ENCODE data around the gene MAP3K15. TPM values are rescaled to one million over a fixed set of nuclear protein-coding genes. Genes with fewer than 3 reads are reported as not detected.

MAP3K15 gene
- total and polyA plus RNA-seq, 5 donors from 2014 or later, result not detected

GRCh38 chrX:19545651-19546050 lies 30.3 kb upstream of the MAP3K15 start:
- no peak for ATAC-seq (ENCODE audit: low read depth in 2 of 2)
- Mint-ChIP-seq H3K36me3 (peaks cover 26% of the 10 kb centered on the region), H3K9me3 (peaks cover 0 to 6% (median 0%) of the 10 kb centered on the region in 7 donors), H3K4me1 (peaks cover 0 to 10% (median 2%) of the 10 kb centered on the region in 4 donors), H3K4me3 (no peak overlapping the region), H3K27ac (no peak overlapping the region), H3K27me3 (peaks cover 4% of the 10 kb centered on the region)
- H3K4me1 ChIP-seq (ENCODE audit: control insufficient read depth, insufficient read depth, low read length, poor library complexity, severe bottlenecking), result no peaks in the 10 kb centered on the region
- H3K27me3 ChIP-seq (ENCODE audit: control insufficient read depth, insufficient read depth, low read length), result no peaks in the 10 kb centered on the region
- no peak overlapping the region for H3K27ac ChIP-seq (ENCODE audit: insufficient read depth, low read length, poor library complexity, severe bottlenecking)
- H3K9me3 ChIP-seq (ENCODE audit: control insufficient read depth in 2 of 2, low read length in 2 of 2), result no peaks in the 10 kb centered on the region
- DNase-seq, result no peak
- H3K4me3 ChIP-seq (ENCODE audit: low read depth, low read length), result no peak overlapping the region
- H3K36me3 ChIP-seq (ENCODE audit: control insufficient read depth, insufficient read depth, low read length), result peaks cover 59% of the 10 kb centered on the region

GRCh38 chrX:19544693-19545305 lies 29.5 kb upstream of the MAP3K15 start:
- peaks cover 26% of the 10 kb centered on the region for H3K36me3 Mint-ChIP-seq
- Histone ChIP-seq H3K27me3 (ENCODE audit: control insufficient read depth, insufficient read depth, low read length) (no peaks in the 10 kb centered on the region), H3K27ac (ENCODE audit: insufficient read depth, low read length, poor library complexity, severe bottlenecking) (no peak overlapping the region), H3K4me3 (ENCODE audit: low read depth, low read length) (no peak overlapping the region), H3K9me3 (ENCODE audit: control insufficient read depth in 2 of 2, low read length in 2 of 2) (no peaks in the 10 kb centered on the region), H3K4me1 (ENCODE audit: control insufficient read depth, insufficient read depth, low read length, poor library complexity, severe bottlenecking) (no peaks in the 10 kb centered on the region), H3K36me3 (ENCODE audit: control insufficient read depth, insufficient read depth, low read length) (peaks cover 61% of the 10 kb centered on the region)
- peaks cover 0 to 6% (median 0%) of the 10 kb centered on the region in 7 donors for H3K9me3 Mint-ChIP-seq
- peak in 2 of 3 donors; percentile 35 to 64 for DNase-seq
- H3K27ac Mint-ChIP-seq, result peak overlapping the region in 1 of 3 donors; percentile 16
- H3K4me1 Mint-ChIP-seq, result peaks cover 0 to 10% (median 2%) of the 10 kb centered on the region in 4 donors
- peak in 1 of 2 donors; percentile 50 for ATAC-seq (ENCODE audit: low read depth in 2 of 2)
- peaks cover 4% of the 10 kb centered on the region for H3K27me3 Mint-ChIP-seq
- H3K4me3 Mint-ChIP-seq, result no peak overlapping the region

GRCh38 chrX:19543951-19544381 lies 28.7 kb upstream of the MAP3K15 start:
- Histone ChIP-seq H3K36me3 (ENCODE audit: control insufficient read depth, insufficient read depth, low read length) (peaks cover 61% of the 10 kb centered on the region), H3K9me3 (ENCODE audit: control insufficient read depth in 2 of 2, low read length in 2 of 2) (no peaks in the 10 kb centered on the region), H3K4me1 (ENCODE audit: control insufficient read depth, insufficient read depth, low read length, poor library complexity, severe bottlenecking) (no peaks in the 10 kb centered on the region), H3K27ac (ENCODE audit: insufficient read depth, low read length, poor library complexity, severe bottlenecking) (no peak overlapping the region), H3K4me3 (ENCODE audit: low read depth, low read length) (no peak overlapping the region), H3K27me3 (ENCODE audit: control insufficient read depth, insufficient read depth, low read length) (no peaks in the 10 kb centered on the region)
- ATAC-seq (ENCODE audit: low read depth in 2 of 2) (no peak), DNase-seq (no peak)
- H3K27ac Mint-ChIP-seq, result peak overlapping the region in 1 of 3 donors; percentile 78
- H3K4me3 Mint-ChIP-seq, result no peak overlapping the region
- H3K9me3 Mint-ChIP-seq, result peaks cover 0 to 6% (median 0%) of the 10 kb centered on the region in 7 donors
- peaks cover 0 to 10% (median 3%) of the 10 kb centered on the region in 4 donors for H3K4me1 Mint-ChIP-seq
- H3K27me3 Mint-ChIP-seq, result peaks cover 4% of the 10 kb centered on the region
- peaks cover 31% of the 10 kb centered on the region for H3K36me3 Mint-ChIP-seq

GRCh38 chrX:19543020-19543715 lies 27.9 kb upstream of the MAP3K15 start:
- Histone ChIP-seq H3K9me3 (ENCODE audit: control insufficient read depth in 2 of 2, low read length in 2 of 2) (no peaks in the 10 kb centered on the region), H3K27me3 (ENCODE audit: control insufficient read depth, insufficient read depth, low read length) (no peaks in the 10 kb centered on the region), H3K27ac (ENCODE audit: insufficient read depth, low read length, poor library complexity, severe bottlenecking) (no peak overlapping the region), H3K4me1 (ENCODE audit: control insufficient read depth, insufficient read depth, low read length, poor library complexity, severe bottlenecking) (no peaks in the 10 kb centered on the region), H3K4me3 (ENCODE audit: low read depth, low read length) (no peak overlapping the region), H3K36me3 (ENCODE audit: control insufficient read depth, insufficient read depth, low read length) (peaks cover 55% of the 10 kb centered on the region)
- peaks cover 0 to 6% (median 0%) of the 10 kb centered on the region in 7 donors for H3K9me3 Mint-ChIP-seq
- H3K36me3 Mint-ChIP-seq, result peaks cover 25% of the 10 kb centered on the region
- no peak for ATAC-seq (ENCODE audit: low read depth in 2 of 2)
- peaks cover 4% of the 10 kb centered on the region for H3K27me3 Mint-ChIP-seq
- peak overlapping the region in 2 of 3 donors; percentile 78 to 82 for H3K27ac Mint-ChIP-seq
- H3K4me1 Mint-ChIP-seq, result peaks cover 0 to 8% (median 3%) of the 10 kb centered on the region in 4 donors
- no peak overlapping the region for H3K4me3 Mint-ChIP-seq
- no peak for DNase-seq

- H3K36me3 ChIP-seq (ENCODE audit: control insufficient read depth, insufficient read depth, low read length), result peaks cover 48% of the 10 kb centered on the region
- no peak overlapping the region for H3K4me3 Mint-ChIP-seq
- H3K27ac ChIP-seq (ENCODE audit: insufficient read depth, low read length, poor library complexity, severe bottlenecking), result no peak overlapping the region
- no peak overlapping the region for H3K4me3 ChIP-seq (ENCODE audit: low read depth, low read length)
- ATAC-seq (ENCODE audit: low read depth in 2 of 2) (no peak), DNase-seq (no peak)
- peaks cover 0 to 6% (median 3%) of the 10 kb centered on the region in 4 donors for H3K4me1 Mint-ChIP-seq
- H3K36me3 Mint-ChIP-seq, result peaks cover 30% of the 10 kb centered on the region
- H3K4me1 ChIP-seq (ENCODE audit: control insufficient read depth, insufficient read depth, low read length, poor library complexity, severe bottlenecking), result no peaks in the 10 kb centered on the region
- peaks cover 4% of the 10 kb centered on the region for H3K27me3 Mint-ChIP-seq
- no peaks in the 10 kb centered on the region for H3K27me3 ChIP-seq (ENCODE audit: control insufficient read depth, insufficient read depth, low read length)
- no peaks in the 10 kb centered on the region for H3K9me3 ChIP-seq (ENCODE audit: control insufficient read depth in 2 of 2, low read length in 2 of 2)
- H3K9me3 Mint-ChIP-seq, result peaks cover 0 to 6% (median 0%) of the 10 kb centered on the region in 7 donors
- peak overlapping the region in 1 of 3 donors; percentile 89 for H3K27ac Mint-ChIP-seq
Observed at GRCh38 chrX:19541931-19542330, 26.6 kb upstream of the MAP3K15 start.

GRCh38 chrX:19541196-19541595 lies 25.9 kb upstream of the MAP3K15 start:
- Mint-ChIP-seq H3K27me3 (peaks cover 4% of the 10 kb centered on the region), H3K27ac (no peak overlapping the region), H3K4me3 (no peak overlapping the region), H3K4me1 (peaks cover 0 to 6% (median 3%) of the 10 kb centered on the region in 4 donors), H3K36me3 (peaks cover 34% of the 10 kb centered on the region), H3K9me3 (peaks cover 0 to 6% (median 0%) of the 10 kb centered on the region in 7 donors)
- H3K9me3 ChIP-seq (ENCODE audit: control insufficient read depth in 2 of 2, low read length in 2 of 2), result no peaks in the 10 kb centered on the region
- DNase-seq, result no peak
- H3K4me3 ChIP-seq (ENCODE audit: low read depth, low read length), result no peak overlapping the region
- no peak for ATAC-seq (ENCODE audit: low read depth in 2 of 2)
- H3K36me3 ChIP-seq (ENCODE audit: control insufficient read depth, insufficient read depth, low read length), result peaks cover 47% of the 10 kb centered on the region
- no peak overlapping the region for H3K27ac ChIP-seq (ENCODE audit: insufficient read depth, low read length, poor library complexity, severe bottlenecking)
- no peaks in the 10 kb centered on the region for H3K27me3 ChIP-seq (ENCODE audit: control insufficient read depth, insufficient read depth, low read length)
- H3K4me1 ChIP-seq (ENCODE audit: control insufficient read depth, insufficient read depth, low read length, poor library complexity, severe bottlenecking), result no peaks in the 10 kb centered on the region

GRCh38 chrX:19540076-19540475 lies 24.8 kb upstream of the MAP3K15 start:
- ATAC-seq (ENCODE audit: low read depth in 2 of 2), result no peak
- Mint-ChIP-seq H3K36me3 (peaks cover 36% of the 10 kb centered on the region), H3K27ac (peak overlapping the region in 2 of 3 donors; percentile 58 to 67), H3K4me1 (peaks cover 0 to 6% (median 2%) of the 10 kb centered on the region in 4 donors), H3K4me3 (no peak overlapping the region), H3K27me3 (peaks cover 4% of the 10 kb centered on the region), H3K9me3 (peaks cover 0 to 6% (median 0%) of the 10 kb centered on the region in 7 donors)
- Histone ChIP-seq H3K27me3 (ENCODE audit: control insufficient read depth, insufficient read depth, low read length) (no peaks in the 10 kb centered on the region), H3K4me3 (ENCODE audit: low read depth, low read length) (no peak overlapping the region), H3K4me1 (ENCODE audit: control insufficient read depth, insufficient read depth, low read length, poor library complexity, severe bottlenecking) (no peaks in the 10 kb centered on the region), H3K36me3 (ENCODE audit: control insufficient read depth, insufficient read depth, low read length) (peaks cover 45% of the 10 kb centered on the region), H3K27ac (ENCODE audit: insufficient read depth, low read length, poor library complexity, severe bottlenecking) (no peak overlapping the region), H3K9me3 (ENCODE audit: control insufficient read depth in 2 of 2, low read length in 2 of 2) (no peaks in the 10 kb centered on the region)
- no peak for DNase-seq
